Transverse colon (tissue), 4 donors: Measurements from ENCODE around the gene IGSF9. TPM values are rescaled to one million over a fixed set of nuclear protein-coding genes. Genes with fewer than 3 reads are reported as not detected.
"Not testable (repeated sequence)": the region's sequence is repeated elsewhere in the genome, so short reads cannot be mapped to it uniquely, and the experiment has no call there.

Source experiments
- DNase-seq: peaks from one replicate; pipeline ENCODE4 v3.0.0-alpha.2; 2019
- H3K27ac ChIP-seq, 4 donors: fragments of 200-600 bp; sonication (generic); 2 replicates each; pipeline ENCODE4 v1.5.1; 2016 to 2018; ENCODE audit warnings: inconsistent platforms in 4 of 4
- H3K27me3 ChIP-seq: fragments of 200-600 bp; sonication (generic); 2 replicates; pipeline ENCODE4 v1.5.1; 2017; ENCODE audit warnings: inconsistent platforms
- H3K36me3 ChIP-seq, 4 donors: fragments of 200-600 bp; sonication (generic); 2 replicates each; pipeline ENCODE4 v1.5.1; 2017 to 2019; ENCODE audit warnings: inconsistent platforms in 4 of 4
- H3K4me1 ChIP-seq, 4 donors: fragments of 200-600 bp; sonication (generic); 2 replicates each; pipeline ENCODE4 v1.5.1; 2017 to 2020; ENCODE audit warnings: inconsistent platforms in 4 of 4
- H3K4me3 ChIP-seq, 4 donors: fragments of 200-600 bp; sonication (generic); 1 replicate in 1 of 4; 2 replicates in 3 of 4; pipeline versions ENCODE4 v1.5.1 to v1.6.1; 2017 to 2019; ENCODE audit warnings: inconsistent platforms in 4 of 4
- H3K9me3 ChIP-seq, 2 donors: fragments of 200-600 bp; sonication (generic); 2 replicates each; pipeline ENCODE4 v1.5.1; 2017 to 2019; ENCODE audit warnings: inconsistent platforms in 2 of 2
- EP300 ChIP-seq: sonication (generic); formaldehyde crosslinking; IDR thresholded peaks from one replicate; pipeline ENCODE4 v1.6.1; 2017; ENCODE audit warnings: antibody characterized with exemption, low read depth
- POLR2A ChIP-seq: fragments of 450-650 bp; IDR thresholded peaks from one replicate; pipeline ENCODE4 v1.6.1; 2016; ENCODE audit warnings: antibody characterized with exemption, mild to moderate bottlenecking, moderate library complexity
- POLR2AphosphoS5 ChIP-seq, 3 donors: sonication (generic); formaldehyde crosslinking; IDR thresholded peaks; one replicate each; pipeline ENCODE4 v1.6.1; 2016; ENCODE audit warnings: antibody characterized with exemption in 3 of 3
- WGBS, 2 donors: methylation state at CpG; one replicate each; pipeline ENCODE4 v1.1.5; 2018; ENCODE audit warnings: low coverage in 1 of 2; 5-methylcytosine and 5-hydroxymethylcytosine counted together
- in situ Hi-C, 4 donors: fragments of 200-750 bp; cut with MboI; loops; one replicate each; pipeline versions ENCODE4 v1.15.0 to v1.15.1; 2017; ENCODE audit warnings: low sequenced_read_pairs in 3 of 4, low pct_ligation_motif_present in 1 of 4, low pct_unique_long_range_greater_than_20kb in 1 of 4
- intact Hi-C: fragments of 100-400 bp; cut with DNase I; formaldehyde crosslinking; loops from one replicate; pipeline ENCODE4 v1.15.1; 2023; ENCODE audit warnings: low total_unique reads
- total RNA-seq, 4 donors: library from RNA; depleted of rRNA; stranded (reverse); fragments of >200 nt; gene quantifications; one replicate each; pipeline ENCODE4 v1.1.0, GENCODE V29; 2016
- TF ChIP-seq, protein P1 (sequence below), 5 experiments: fragments of 200-600 bp in 3 of 5; fragments of 450-650 bp in 2 of 5; sonication (generic) in 3 of 5; IDR thresholded peaks; 1 replicate in 2 of 5; 2 replicates in 3 of 5; pipeline ENCODE4 v1.5.1; 2016 to 2017; ENCODE audit warnings: antibody characterized with exemption in 5 of 5, inconsistent platforms in 3 of 5, mild to moderate bottlenecking in 2 of 5, moderate library complexity in 1 of 5

Gene IGSF9
- total RNA-seq, 4 donors from 2014 or later, result 40.7 to 137 (median 81.3) TPM

GRCh38 chr1:159908031-159908940, 37.1 kb downstream of the IGSF9 start:
- no peaks in the 10 kb centered on the region for H3K36me3 ChIP-seq
- no peak overlapping the region for H3K4me3 ChIP-seq
- no peaks in the 10 kb centered on the region for H3K9me3 ChIP-seq
- in situ Hi-C loops (no loop called here), intact Hi-C loops (no loop called here)
- DNase-seq, result no peak
- no peaks in the 10 kb centered on the region for H3K27me3 ChIP-seq
- no peak overlapping the region for H3K27ac ChIP-seq
- WGBS, 2 donors, result 93% methylated on average over 2 to 9 of the region's 9 CpGs
- TF ChIP-seq EP300 (no peak), POLR2AphosphoS5 (IDR thresholded peaks at IDR 0.05) (no peak), POLR2A (no peak)
- TF ChIP-seq, protein P1, sequence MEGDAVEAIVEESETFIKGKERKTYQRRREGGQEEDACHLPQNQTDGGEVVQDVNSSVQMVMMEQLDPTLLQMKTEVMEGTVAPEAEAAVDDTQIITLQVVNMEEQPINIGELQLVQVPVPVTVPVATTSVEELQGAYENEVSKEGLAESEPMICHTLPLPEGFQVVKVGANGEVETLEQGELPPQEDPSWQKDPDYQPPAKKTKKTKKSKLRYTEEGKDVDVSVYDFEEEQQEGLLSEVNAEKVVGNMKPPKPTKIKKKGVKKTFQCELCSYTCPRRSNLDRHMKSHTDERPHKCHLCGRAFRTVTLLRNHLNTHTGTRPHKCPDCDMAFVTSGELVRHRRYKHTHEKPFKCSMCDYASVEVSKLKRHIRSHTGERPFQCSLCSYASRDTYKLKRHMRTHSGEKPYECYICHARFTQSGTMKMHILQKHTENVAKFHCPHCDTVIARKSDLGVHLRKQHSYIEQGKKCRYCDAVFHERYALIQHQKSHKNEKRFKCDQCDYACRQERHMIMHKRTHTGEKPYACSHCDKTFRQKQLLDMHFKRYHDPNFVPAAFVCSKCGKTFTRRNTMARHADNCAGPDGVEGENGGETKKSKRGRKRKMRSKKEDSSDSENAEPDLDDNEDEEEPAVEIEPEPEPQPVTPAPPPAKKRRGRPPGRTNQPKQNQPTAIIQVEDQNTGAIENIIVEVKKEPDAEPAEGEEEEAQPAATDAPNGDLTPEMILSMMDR (IDR thresholded peaks at IDR 0.05), result no peak
- peaks cover 7 to 31% (median 12%) of the 10 kb centered on the region in 4 donors for H3K4me1 ChIP-seq

DNA sequence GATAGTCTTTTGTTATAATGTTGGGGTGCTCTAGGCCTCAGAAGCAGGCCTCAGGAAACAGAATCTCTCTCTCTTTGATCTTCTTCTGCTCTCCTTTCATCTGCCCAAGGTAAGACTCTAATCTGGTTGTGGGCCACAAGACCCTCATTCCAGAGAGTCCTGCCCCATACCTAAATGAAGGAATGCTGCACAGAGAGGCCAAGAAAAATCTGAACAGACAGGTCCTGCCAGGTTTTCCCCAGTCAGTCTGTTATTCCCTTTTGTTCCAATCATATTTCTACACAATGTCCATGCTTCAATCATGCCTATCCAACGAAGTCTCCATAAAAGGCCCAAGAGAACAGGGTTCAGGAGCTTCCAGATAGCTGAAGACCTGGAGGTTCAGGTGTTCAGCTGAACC, 38.5 kb downstream of the IGSF9 start:
- Histone ChIP-seq H3K4me1 (peaks cover 0 to 21% (median 7%) of the 10 kb centered on the region in 4 donors), H3K4me3 (no peak overlapping the region), H3K27ac (no peak overlapping the region), H3K9me3 (no peaks in the 10 kb centered on the region), H3K36me3 (no peaks in the 10 kb centered on the region), H3K27me3 (no peaks in the 10 kb centered on the region)
- intact Hi-C loops (no loop called here), in situ Hi-C loops (no loop called here)
- TF ChIP-seq POLR2A (no peak), EP300 (no peak), POLR2AphosphoS5 (IDR thresholded peaks at IDR 0.05) (no peak)
- TF ChIP-seq, protein P1 (IDR thresholded peaks at IDR 0.05), result no peak
- WGBS, 2 donors, result 52% methylated on average over 1 of the region's 1 CpG; no CpG with 5 or more reads in 1 of the 2 donors
- no peak for DNase-seq

- DNase-seq, H3K27me3 ChIP-seq, H3K9me3 ChIP-seq, H3K36me3 ChIP-seq, H3K27ac ChIP-seq, intact Hi-C loops, H3K4me3 ChIP-seq, in situ Hi-C loops: not testable (repeated sequence)
- peaks cover 4 to 17% (median 11%) of the 10 kb centered on the region in 4 donors for H3K4me1 ChIP-seq
- 64 to 83% methylated on average over 3 of the region's 3 CpGs for WGBS, 2 donors
These were observed 41.4 kb downstream of the IGSF9 start for GRCh38 chr1:159904036-159904435.

DNA sequence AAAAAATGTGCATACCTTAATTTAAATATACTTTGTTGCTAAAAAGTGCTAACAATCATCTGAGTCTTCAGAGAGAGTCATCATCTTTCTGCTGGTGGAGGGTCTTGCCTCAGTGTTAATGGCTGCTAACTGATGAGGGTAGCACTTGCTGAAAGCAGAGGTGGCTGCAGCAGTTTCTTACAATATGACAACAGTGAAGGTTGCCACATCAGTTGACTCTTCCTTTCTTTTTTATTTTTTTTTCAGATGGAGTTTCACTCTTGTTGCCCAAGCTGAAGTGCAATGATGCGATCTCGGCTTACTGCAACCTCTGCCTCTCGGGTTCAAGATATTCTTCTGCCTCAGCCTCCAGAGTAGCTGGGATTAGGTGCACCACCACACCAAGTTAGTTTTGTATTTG, 42.9 kb downstream of the IGSF9 start:
- in situ Hi-C loops (no loop called here), intact Hi-C loops (no loop called here)
- Histone ChIP-seq H3K27ac (no peak overlapping the region), H3K4me3 (no peak overlapping the region), H3K4me1 (peaks cover 4 to 17% (median 11%) of the 10 kb centered on the region in 4 donors), H3K9me3 (no peaks in the 10 kb centered on the region), H3K27me3 (no peaks in the 10 kb centered on the region), H3K36me3 (no peaks in the 10 kb centered on the region)
- TF ChIP-seq EP300 (no peak), POLR2AphosphoS5 (IDR thresholded peaks at IDR 0.05) (no peak), POLR2A (no peak)
- TF ChIP-seq, protein P1 (IDR thresholded peaks at IDR 0.05), result no peak
- WGBS, 2 donors, result 89 to 100% methylated on average over 3 of the region's 3 CpGs
- no peak for DNase-seq
